ENCODE results near the gene ZMYND10.

The ZMYND10 gene

DNA sequence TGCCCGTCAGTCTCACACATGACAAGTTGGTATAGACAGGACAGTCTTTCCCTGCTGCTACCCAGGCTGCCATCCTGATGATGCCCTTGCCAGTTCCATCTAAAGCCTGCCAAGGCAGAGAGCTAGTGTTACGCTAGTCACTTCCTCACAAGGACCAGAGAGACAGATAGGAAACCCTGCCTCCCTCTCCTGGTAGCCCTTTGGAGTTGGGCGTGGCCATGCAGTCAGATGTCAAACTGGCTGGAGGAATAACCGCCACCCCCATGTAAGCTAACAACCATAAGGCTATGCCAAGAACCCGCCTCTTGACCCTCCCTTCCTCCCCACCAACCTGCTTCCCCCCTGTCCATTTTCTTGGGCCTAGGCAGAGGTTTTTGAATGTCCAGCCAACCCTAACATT is 11.0 kb upstream of the ZMYND10 start:
- ATAC-seq, result no peak
- no peak for TF ChIP-seq PPARA (CRISPR knock-in tag; IDR thresholded peaks at IDR 0.05; ENCODE audit: borderline replicate concordance)
- no peak for TF ChIP-seq TOX (CRISPR knock-in tag; IDR thresholded peaks at IDR 0.05; ENCODE audit: borderline replicate concordance)
- no peak for TF ChIP-seq CREB5 (CRISPR knock-in tag; IDR thresholded peaks at IDR 0.05; ENCODE audit: low read depth)
- TF ChIP-seq ISL1 (CRISPR knock-in tag; IDR thresholded peaks at IDR 0.05), result no peak
- no peak for TF ChIP-seq CSDC2 (CRISPR knock-in tag; IDR thresholded peaks at IDR 0.05)
- TF ChIP-seq ZNF8 (CRISPR knock-in tag; IDR thresholded peaks at IDR 0.05), result no peak
- TF ChIP-seq, protein P1, sequence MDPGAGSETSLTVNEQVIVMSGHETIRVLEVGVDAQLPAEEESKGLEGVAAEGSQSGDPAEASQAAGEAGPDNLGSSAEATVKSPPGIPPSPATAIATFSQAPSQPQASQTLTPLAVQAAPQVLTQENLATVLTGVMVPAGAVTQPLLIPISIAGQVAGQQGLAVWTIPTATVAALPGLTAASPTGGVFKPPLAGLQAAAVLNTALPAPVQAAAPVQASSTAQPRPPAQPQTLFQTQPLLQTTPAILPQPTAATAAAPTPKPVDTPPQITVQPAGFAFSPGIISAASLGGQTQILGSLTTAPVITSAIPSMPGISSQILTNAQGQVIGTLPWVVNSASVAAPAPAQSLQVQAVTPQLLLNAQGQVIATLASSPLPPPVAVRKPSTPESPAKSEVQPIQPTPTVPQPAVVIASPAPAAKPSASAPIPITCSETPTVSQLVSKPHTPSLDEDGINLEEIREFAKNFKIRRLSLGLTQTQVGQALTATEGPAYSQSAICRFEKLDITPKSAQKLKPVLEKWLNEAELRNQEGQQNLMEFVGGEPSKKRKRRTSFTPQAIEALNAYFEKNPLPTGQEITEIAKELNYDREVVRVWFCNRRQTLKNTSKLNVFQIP (CRISPR knock-in tag; IDR thresholded peaks at IDR 0.05; ENCODE audit: borderline replicate concordance, low read depth), result no peak
- TF ChIP-seq TCF4 (CRISPR knock-in tag; IDR thresholded peaks at IDR 0.05; ENCODE audit: borderline replicate concordance), result no peak
- TF ChIP-seq, protein P2, sequence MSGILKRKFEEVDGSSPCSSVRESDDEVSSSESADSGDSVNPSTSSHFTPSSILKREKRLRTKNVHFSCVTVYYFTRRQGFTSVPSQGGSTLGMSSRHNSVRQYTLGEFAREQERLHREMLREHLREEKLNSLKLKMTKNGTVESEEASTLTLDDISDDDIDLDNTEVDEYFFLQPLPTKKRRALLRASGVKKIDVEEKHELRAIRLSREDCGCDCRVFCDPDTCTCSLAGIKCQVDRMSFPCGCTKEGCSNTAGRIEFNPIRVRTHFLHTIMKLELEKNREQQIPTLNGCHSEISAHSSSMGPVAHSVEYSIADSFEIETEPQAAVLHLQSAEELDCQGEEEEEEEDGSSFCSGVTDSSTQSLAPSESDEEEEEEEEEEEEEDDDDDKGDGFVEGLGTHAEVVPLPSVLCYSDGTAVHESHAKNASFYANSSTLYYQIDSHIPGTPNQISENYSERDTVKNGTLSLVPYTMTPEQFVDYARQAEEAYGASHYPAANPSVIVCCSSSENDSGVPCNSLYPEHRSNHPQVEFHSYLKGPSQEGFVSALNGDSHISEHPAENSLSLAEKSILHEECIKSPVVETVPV (CRISPR knock-in tag; IDR thresholded peaks at IDR 0.05), result no peak
- TF ChIP-seq ZFP30 (CRISPR knock-in tag; IDR thresholded peaks at IDR 0.05), result no peak

DNA sequence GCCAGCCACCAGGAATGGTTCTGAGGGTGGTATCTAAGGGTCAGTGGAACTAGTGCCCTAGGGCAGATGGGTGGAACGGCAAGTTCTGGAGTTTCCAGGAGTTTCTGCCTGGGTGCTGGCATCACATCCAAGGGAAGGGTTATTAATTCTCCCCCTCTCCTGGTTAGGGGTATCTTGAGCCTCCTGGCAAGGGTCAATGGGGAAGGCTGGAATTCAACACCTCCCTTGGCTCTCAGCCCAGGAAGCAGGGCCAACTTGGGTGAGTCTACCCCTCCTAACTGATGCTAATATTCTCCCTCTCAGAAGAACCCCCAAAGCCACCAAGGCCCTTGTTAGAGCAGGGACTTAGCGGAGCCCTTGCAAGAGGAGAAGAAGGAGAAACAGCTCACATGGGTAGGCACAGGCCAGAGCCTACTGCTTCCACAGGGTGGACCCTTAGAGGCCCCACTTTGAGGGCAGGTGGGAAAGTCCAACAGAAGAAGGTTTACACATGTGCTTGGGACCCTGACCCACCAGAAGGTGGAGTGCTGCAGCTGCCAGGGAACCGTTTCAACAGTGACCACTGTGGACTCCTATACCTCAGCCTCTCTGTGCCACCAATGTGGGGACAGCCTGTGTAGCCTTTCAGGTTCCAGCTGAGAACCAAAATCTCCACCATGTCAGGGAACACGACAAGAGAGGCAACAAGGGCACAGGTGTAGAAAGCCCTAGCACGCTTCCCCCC is 10.5 kb upstream of the ZMYND10 start:
- ATAC-seq, result no peak
- TF ChIP-seq ISL1 (CRISPR knock-in tag; IDR thresholded peaks at IDR 0.05) (no peak), CSDC2 (CRISPR knock-in tag; IDR thresholded peaks at IDR 0.05) (no peak), GLIS3 (CRISPR knock-in tag; IDR thresholded peaks at IDR 0.05) (no peak)
- TF ChIP-seq, protein P3, sequence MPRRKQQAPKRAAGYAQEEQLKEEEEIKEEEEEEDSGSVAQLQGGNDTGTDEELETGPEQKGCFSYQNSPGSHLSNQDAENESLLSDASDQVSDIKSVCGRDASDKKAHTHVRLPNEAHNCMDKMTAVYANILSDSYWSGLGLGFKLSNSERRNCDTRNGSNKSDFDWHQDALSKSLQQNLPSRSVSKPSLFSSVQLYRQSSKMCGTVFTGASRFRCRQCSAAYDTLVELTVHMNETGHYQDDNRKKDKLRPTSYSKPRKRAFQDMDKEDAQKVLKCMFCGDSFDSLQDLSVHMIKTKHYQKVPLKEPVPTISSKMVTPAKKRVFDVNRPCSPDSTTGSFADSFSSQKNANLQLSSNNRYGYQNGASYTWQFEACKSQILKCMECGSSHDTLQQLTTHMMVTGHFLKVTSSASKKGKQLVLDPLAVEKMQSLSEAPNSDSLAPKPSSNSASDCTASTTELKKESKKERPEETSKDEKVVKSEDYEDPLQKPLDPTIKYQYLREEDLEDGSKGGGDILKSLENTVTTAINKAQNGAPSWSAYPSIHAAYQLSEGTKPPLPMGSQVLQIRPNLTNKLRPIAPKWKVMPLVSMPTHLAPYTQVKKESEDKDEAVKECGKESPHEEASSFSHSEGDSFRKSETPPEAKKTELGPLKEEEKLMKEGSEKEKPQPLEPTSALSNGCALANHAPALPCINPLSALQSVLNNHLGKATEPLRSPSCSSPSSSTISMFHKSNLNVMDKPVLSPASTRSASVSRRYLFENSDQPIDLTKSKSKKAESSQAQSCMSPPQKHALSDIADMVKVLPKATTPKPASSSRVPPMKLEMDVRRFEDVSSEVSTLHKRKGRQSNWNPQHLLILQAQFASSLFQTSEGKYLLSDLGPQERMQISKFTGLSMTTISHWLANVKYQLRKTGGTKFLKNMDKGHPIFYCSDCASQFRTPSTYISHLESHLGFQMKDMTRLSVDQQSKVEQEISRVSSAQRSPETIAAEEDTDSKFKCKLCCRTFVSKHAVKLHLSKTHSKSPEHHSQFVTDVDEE (CRISPR knock-in tag; IDR thresholded peaks at IDR 0.05), result no peak
- TF ChIP-seq, protein P1 (CRISPR knock-in tag; IDR thresholded peaks at IDR 0.05; ENCODE audit: borderline replicate concordance, low read depth), result no peak

DNA sequence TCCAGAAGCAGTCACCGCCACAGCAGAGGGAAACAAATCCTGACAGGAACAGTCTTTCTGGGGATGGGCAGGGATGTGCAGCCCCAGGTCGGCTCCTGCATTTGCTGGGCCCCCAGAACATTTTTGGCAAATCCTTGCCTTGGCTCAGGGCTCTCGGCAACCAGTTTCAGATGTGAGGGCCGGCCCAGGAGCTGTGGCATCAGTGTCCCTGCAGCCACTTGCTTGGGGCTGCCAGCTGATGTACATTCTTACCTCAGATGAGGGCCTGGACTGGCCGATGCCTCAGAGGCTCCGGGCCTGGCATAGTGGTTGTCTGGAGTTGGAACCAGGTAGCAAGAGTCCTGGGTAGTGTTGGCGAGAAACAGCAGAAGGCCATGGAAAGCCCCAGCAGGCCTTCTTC is 9.3 kb upstream of the ZMYND10 start:
- TF ChIP-seq TCF4 (CRISPR knock-in tag; IDR thresholded peaks at IDR 0.05; ENCODE audit: borderline replicate concordance), result no peak
- no peak for TF ChIP-seq ISL1 (CRISPR knock-in tag; IDR thresholded peaks at IDR 0.05)
- TF ChIP-seq ZFP3 (CRISPR knock-in tag; IDR thresholded peaks at IDR 0.05), result no peak
- no peak for TF ChIP-seq CSDC2 (CRISPR knock-in tag; IDR thresholded peaks at IDR 0.05)
- TF ChIP-seq CREB5 (CRISPR knock-in tag; IDR thresholded peaks at IDR 0.05; ENCODE audit: low read depth), result no peak
- ATAC-seq, result no peak

DNA sequence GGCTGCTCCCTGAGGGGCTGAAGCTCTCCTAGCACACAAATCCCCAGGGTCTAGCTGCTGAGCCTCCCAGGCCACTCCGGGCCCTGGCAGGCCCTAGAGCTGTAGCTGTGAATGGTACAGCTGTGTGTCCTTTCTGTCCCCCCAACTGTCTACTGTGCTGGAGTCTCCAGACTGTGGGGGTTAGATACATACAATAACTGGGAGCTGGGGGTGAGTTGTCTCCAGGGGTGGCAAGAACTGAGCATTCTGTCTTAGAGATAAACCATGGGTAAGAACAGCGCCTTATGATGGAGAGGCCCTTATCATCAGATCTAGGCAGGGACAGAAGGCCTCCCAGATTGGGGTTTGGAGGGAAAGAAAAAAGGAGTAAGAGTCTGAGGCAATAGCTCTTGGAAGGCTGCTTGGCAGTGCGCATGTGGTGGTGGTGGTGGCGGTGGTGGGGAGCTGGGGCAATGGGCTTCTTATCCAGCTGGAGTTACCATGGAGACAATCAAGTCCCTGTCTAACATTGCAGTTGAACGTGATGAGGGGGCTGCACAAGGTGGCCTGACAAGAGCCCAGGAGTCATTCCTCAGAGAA is 8.7 kb upstream of the ZMYND10 start:
- ATAC-seq, result no peak
- TF ChIP-seq ESRRG (CRISPR knock-in tag; IDR thresholded peaks at IDR 0.05) (no peak), OSR1 (CRISPR knock-in tag; IDR thresholded peaks at IDR 0.05) (no peak)
